HTR-8/SVneo (cell line): ENCODE measurements around the gene MAGOHB.

Source experiments
- DNase-seq: peaks from one replicate; pipeline ENCODE4 v3.0.0; 2011; ENCODE audit warnings: low spot score, mixed read lengths; ENCODE audit not compliant: insufficient read length
- FAIRE-seq: peaks from 2 replicates; lab custom pipeline; 2011; peaks lifted over from hg19 to GRCh38; lab: Jason Lieb, UNC

MAGOHB gene

GRCh38 chr12:10558789-10559188 is 54.6 kb downstream of the MAGOHB start:
- no peak for DNase-seq
- no peak for FAIRE-seq

- no peak for DNase-seq
- no peak for FAIRE-seq
Observed at GRCh38 chr12:10558301-10558700, 55.1 kb downstream of the MAGOHB start.

GRCh38 chr12:10557766-10558165 is 55.6 kb downstream of the MAGOHB start:
- FAIRE-seq (no peak), DNase-seq (no peak)

- DNase-seq (no peak), FAIRE-seq (no peak)
Observed at GRCh38 chr12:10557329-10557728, 56.1 kb downstream of the MAGOHB start.

- DNase-seq (no peak), FAIRE-seq (no peak)
Observed at GRCh38 chr12:10554756-10555481, 58.5 kb downstream of the MAGOHB start.

GRCh38 chr12:10554228-10554755 is 59.1 kb downstream of the MAGOHB start:
- no peak for FAIRE-seq
- no peak for DNase-seq
